Omental fat pad (tissue), 4 donors: ENCODE data around the gene HDAC8. TPM values are rescaled to one million over a fixed set of nuclear protein-coding genes. Genes with fewer than 3 reads are reported as not detected.

ENCODE experiments used
- ATAC-seq: fragments of 150-250 bp; one replicate; pipeline ENCODE4 v1.9.1; 2016; ENCODE audit warnings: mild to moderate bottlenecking, moderate library complexity; ENCODE audit not compliant: low FRiP score
- DNase-seq: peaks from one replicate; pipeline ENCODE4 v3.0.0-alpha.2; 2019; ENCODE audit warnings: low spot score
- CTCF ChIP-seq, 3 donors: fragments of 450-650 bp; IDR thresholded peaks; one replicate each; pipeline ENCODE4 v1.5.1; 2016 to 2017; ENCODE audit warnings: antibody characterized with exemption in 3 of 3, mild to moderate bottlenecking in 3 of 3, moderate library complexity in 2 of 3
- total RNA-seq, 4 donors: library from RNA; depleted of rRNA; stranded (reverse); fragments of >200 nt; gene quantifications; one replicate each; pipeline ENCODE4 v1.1.0, GENCODE V29; 2016

HDAC8 gene
- total RNA-seq, 4 donors from 2014 or later, result 24.9 to 41.3 (median 30.5) TPM

- ATAC-seq (no peak), DNase-seq (no peak)
- no peak for TF ChIP-seq CTCF (IDR thresholded peaks at IDR 0.05)
Measured at GRCh38 chrX:72475338-72475737, 97.3 kb downstream of the HDAC8 start.

GRCh38 chrX:72470532-72471223 lies 102.0 kb downstream of the HDAC8 start:
- TF ChIP-seq CTCF (IDR thresholded peaks at IDR 0.05), result no peak
- ATAC-seq, result no peak
- no peak for DNase-seq

- ATAC-seq (no peak), DNase-seq (no peak)
- TF ChIP-seq CTCF (IDR thresholded peaks at IDR 0.05), result no peak
Measured at GRCh38 chrX:72470117-72470516, 102.5 kb downstream of the HDAC8 start.

GRCh38 chrX:72468607-72469006 lies 104.0 kb downstream of the HDAC8 start:
- DNase-seq (no peak), ATAC-seq (no peak)
- TF ChIP-seq CTCF (IDR thresholded peaks at IDR 0.05), result no peak

GRCh38 chrX:72467135-72467534 lies 105.5 kb downstream of the HDAC8 start:
- DNase-seq, result no peak
- TF ChIP-seq CTCF (IDR thresholded peaks at IDR 0.05), result no peak
- no peak for ATAC-seq

DNA sequence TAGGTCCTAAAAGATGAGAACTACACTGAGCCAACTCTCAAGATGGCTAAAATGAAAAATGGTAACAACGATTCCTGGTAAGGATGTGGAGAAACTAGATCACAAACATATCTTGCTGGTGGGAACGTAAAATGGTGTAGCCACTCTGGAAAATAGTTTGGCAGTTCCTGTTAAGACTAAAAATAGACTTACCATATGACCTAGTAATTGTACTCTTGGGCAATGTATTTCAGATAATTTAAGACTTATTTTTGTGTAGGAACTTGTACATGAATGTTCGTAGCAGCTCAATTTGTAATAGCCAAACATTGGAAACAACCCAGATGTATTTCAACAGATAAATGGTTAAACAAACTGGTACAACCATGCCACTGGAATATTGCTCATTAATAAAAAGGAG lies 106.2 kb downstream of the HDAC8 start:
- ATAC-seq (no peak), DNase-seq (no peak)
- TF ChIP-seq CTCF (IDR thresholded peaks at IDR 0.05), result no peak

DNA sequence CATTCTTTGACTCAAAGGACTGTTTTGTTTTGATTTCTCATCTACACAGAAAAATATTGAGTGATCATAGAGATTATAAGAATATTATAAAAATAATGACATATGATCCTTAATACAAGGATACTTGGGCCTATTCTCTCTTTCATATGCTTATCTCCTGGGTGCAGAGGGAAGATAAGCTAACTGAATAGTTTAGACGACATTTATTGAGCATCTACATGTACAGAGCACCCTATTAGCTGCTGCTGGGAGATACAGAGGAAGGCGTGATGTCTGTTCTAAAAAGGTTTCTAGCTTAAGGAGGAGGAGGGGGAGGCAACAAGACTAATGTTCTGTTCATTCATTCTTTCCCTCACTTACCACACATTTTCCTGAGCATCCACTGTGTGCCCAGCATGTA lies 106.8 kb downstream of the HDAC8 start:
- no peak for TF ChIP-seq CTCF (IDR thresholded peaks at IDR 0.05)
- no peak for DNase-seq
- ATAC-seq, result no peak
